Muscle of arm (tissue), 12 donors: Measurements from ENCODE around the gene PLK1. TPM values are rescaled to one million over a fixed set of nuclear protein-coding genes. Genes with fewer than 3 reads are reported as not detected.

Experiments used
- polyA plus RNA-seq, 12 donors: library from polyadenylated mRNA; unstranded; fragments of 120-200 nt; gene quantifications; one replicate each; pipeline ENCODE4 v1.2.1, GENCODE V29; 2013; ENCODE audit not compliant: insufficient read length in 12 of 12

The PLK1 gene
- polyA plus RNA-seq, 12 donors = 8.7 to 28.4 (median 13.1) TPM; not detected in 1

Other genes starting within 250 kb of the PLK1 start
- gene COG7, start 225.7 kb upstream of the PLK1 start, polyA plus RNA-seq = 10 to 100 TPM in 11 of 12 donors, not detected in 1; 10.7 to 28.9 (median 15.5) TPM
- 100 to 1,000 TPM in 9 of 12 donors, 10 to 100 TPM in 2, not detected in 1; 49.9 to 167 (median 110) TPM for gene GGA2, start 168.4 kb upstream of the PLK1 start, polyA plus RNA-seq
- gene EARS2, start 121.5 kb upstream of the PLK1 start, polyA plus RNA-seq = 10 to 100 TPM in 11 of 12 donors, not detected in 1; 14.9 to 25.3 (median 18.6) TPM
- gene UBFD1, start 121.2 kb upstream of the PLK1 start, polyA plus RNA-seq = 10 to 100 TPM; 59.3 to 93.8 (median 67.3) TPM
- gene NDUFAB1, start 82.6 kb upstream of the PLK1 start, polyA plus RNA-seq = 100 to 1,000 TPM in 5 of 12 donors, 10 to 100 TPM in 6, not detected in 1; 53.4 to 117 (median 99.1) TPM
- gene PALB2, start 37.6 kb upstream of the PLK1 start, polyA plus RNA-seq = 10 to 100 TPM in 8 of 12 donors, 1 to 10 TPM in 3, not detected in 1; 8.1 to 13.9 (median 10.7) TPM
- gene DCTN5, start 37.4 kb upstream of the PLK1 start, polyA plus RNA-seq = 10 to 100 TPM in 11 of 12 donors, not detected in 1; 30.1 to 58.0 (median 45.5) TPM
- gene ERN2, start 34.3 kb downstream of the PLK1 start, polyA plus RNA-seq = under 1 TPM in 5 of 12 donors, not detected in 7; 0.08 to 0.43 (median 0.17) TPM
- gene CHP2, start 76.1 kb downstream of the PLK1 start, polyA plus RNA-seq = 10 to 100 TPM in 2 of 12 donors, 1 to 10 TPM in 2, under 1 TPM in 5, not detected in 3; 0.09 to 16.3 (median 0.31) TPM
- gene PRKCB, start 157.1 kb downstream of the PLK1 start, polyA plus RNA-seq = 1 to 10 TPM in 9 of 12 donors, under 1 TPM in 2, not detected in 1; 0.75 to 6.3 (median 1.8) TPM